Central memory CD4-positive, alpha-beta T cell (primary cell): ENCODE measurements around the gene SLC22A7.

Experiments
- DNase-seq: peaks from one replicate; pipeline ENCODE4 v3.0.0; 2022

The SLC22A7 gene

GRCh38 chr6:43283905-43284304, 14.2 kb upstream of the SLC22A7 start:
- DNase-seq, result no peak

GRCh38 chr6:43284991-43285781, 12.9 kb upstream of the SLC22A7 start:
- DNase-seq, result no peak

GRCh38 chr6:43285832-43286231, 12.2 kb upstream of the SLC22A7 start:
- no peak for DNase-seq

GRCh38 chr6:43286456-43286979, 11.5 kb upstream of the SLC22A7 start:
- DNase-seq, result no peak

GRCh38 chr6:43286980-43287716, 10.9 kb upstream of the SLC22A7 start:
- DNase-seq, result no peak

- no peak for DNase-seq
Observed at GRCh38 chr6:43287717-43288679, 10.1 kb upstream of the SLC22A7 start.

- DNase-seq, result no peak
Observed at GRCh38 chr6:43290339-43290904, 7.6 kb upstream of the SLC22A7 start.

GRCh38 chr6:43290905-43291355, 7.1 kb upstream of the SLC22A7 start:
- DNase-seq, result no peak

GRCh38 chr6:43291708-43292107, 6.4 kb upstream of the SLC22A7 start:
- no peak for DNase-seq

- DNase-seq, result no peak
Observed at GRCh38 chr6:43292341-43292740, 5.7 kb upstream of the SLC22A7 start.

GRCh38 chr6:43292763-43293318, 5.2 kb upstream of the SLC22A7 start:
- no peak for DNase-seq

- no peak for DNase-seq
Observed at GRCh38 chr6:43293698-43294097, 4.4 kb upstream of the SLC22A7 start.

GRCh38 chr6:43294536-43294935, 3.5 kb upstream of the SLC22A7 start:
- no peak for DNase-seq

GRCh38 chr6:43295456-43295855, 2.6 kb upstream of the SLC22A7 start:
- DNase-seq, result no peak

GRCh38 chr6:43296780-43297497, 1.1 kb upstream of the SLC22A7 start:
- no peak for DNase-seq

- no peak for DNase-seq
Observed at GRCh38 chr6:43298565-43299337, 691 bp downstream of the SLC22A7 start.

- DNase-seq, result no peak
Observed at GRCh38 chr6:43299338-43300293, 1.6 kb downstream of the SLC22A7 start.

GRCh38 chr6:43301081-43301870, 3.2 kb downstream of the SLC22A7 start:
- DNase-seq, result no peak
